ENCODE measurements around the gene MSL2.
"Not testable (repeated sequence)": the region's sequence is repeated elsewhere in the genome, so short reads cannot be mapped to it uniquely, and the experiment has no call there.

- not testable (repeated sequence) for TF ChIP-seq SP1 (IDR thresholded peaks at IDR 0.05); ZNF384 (IDR thresholded peaks at IDR 0.05); FOXA1 (IDR thresholded peaks at IDR 0.05); ELF4 (IDR thresholded peaks at IDR 0.05); BHLHE40 (IDR thresholded peaks at IDR 0.05; ENCODE audit: borderline replicate concordance); NFRKB (IDR thresholded peaks at IDR 0.05); FOXM1 (IDR thresholded peaks at IDR 0.05; ENCODE audit: borderline replicate concordance); SUZ12 (IDR thresholded peaks at IDR 0.05); L3MBTL2 (conservative IDR thresholded peaks at IDR 0.05); FOXK2 (IDR thresholded peaks at IDR 0.05)
These were observed 27.9 kb downstream of the MSL2 start for GRCh38 chr3:136168236-136168635.
